Neural cell (in vitro differentiated cells): Measurements from ENCODE around the gene GNAL. TPM values are rescaled to one million over a fixed set of nuclear protein-coding genes. Genes with fewer than 3 reads are reported as not detected.

Experiments used
- H2AFZ ChIP-seq: fragments of 200-600, 300-800 bp; sonication (generic), shearing (Covaris generic); 2 replicates; pipeline ENCODE4 v1.6.0; 2014; ENCODE audit warnings: low read depth, mild to moderate bottlenecking, antibody characterized with exemption, low read length, moderate library complexity
- H3F3A ChIP-seq: fragments of 200-600 bp; shearing (Covaris generic); 2 replicates; pipeline ENCODE4 v1.6.1; 2016; ENCODE audit warnings: mild to moderate bottlenecking, moderate library complexity, mixed read lengths, antibody characterized with exemption, low read length; ENCODE audit not compliant: insufficient read depth, poor library complexity, severe bottlenecking
- H3K27ac ChIP-seq: fragments of 200-600, 300-800 bp; sonication (generic), shearing (Covaris generic); 2 replicates; pipeline ENCODE4 v1.5.1; 2014; ENCODE audit warnings: mild to moderate bottlenecking, low read length, moderate library complexity
- H3K27me3 ChIP-seq: fragments of 300-800, 200-600 bp; sonication (generic), shearing (Covaris generic); 2 replicates; pipeline ENCODE4 v1.6.0; 2014; ENCODE audit warnings: mild to moderate bottlenecking, low read depth, low read length, moderate library complexity; ENCODE audit not compliant: insufficient read depth
- H3K36me3 ChIP-seq: fragments of 300-800, 200-600 bp; sonication (generic), shearing (Covaris generic); 2 replicates; pipeline ENCODE4 v1.5.1; 2014; ENCODE audit warnings: mild to moderate bottlenecking, antibody characterized with exemption, low read length, moderate library complexity; ENCODE audit not compliant: insufficient read depth
- H3K4me2 ChIP-seq: fragments of 300-800, 200-600 bp; sonication (generic), shearing (Covaris generic); 2 replicates; pipeline ENCODE4 v1.6.0; 2014; ENCODE audit warnings: mild to moderate bottlenecking, low read length
- H3K4me3 ChIP-seq: fragments of 300-800, 200-600 bp; sonication (generic), shearing (Covaris generic); 2 replicates; pipeline ENCODE4 v1.5.1; 2014; ENCODE audit warnings: mild to moderate bottlenecking, low read length, moderate library complexity
- H3K79me2 ChIP-seq: fragments of 200-600 bp; shearing (Covaris generic); replicated peaks from 2 replicates; pipeline ENCODE4 v1.6.0; 2014; ENCODE audit warnings: mild to moderate bottlenecking, low read length, moderate library complexity; ENCODE audit not compliant: insufficient read depth
- H3K9ac ChIP-seq: fragments of 300-800, 200-600 bp; sonication (generic), shearing (Covaris generic); 2 replicates; pipeline ENCODE4 v1.6.1; 2016; ENCODE audit warnings: mild to moderate bottlenecking, low read length, mixed read lengths
- H3K9me2 ChIP-seq: fragments of 200-600 bp; shearing (Covaris generic); 2 replicates; pipeline ENCODE4 v1.6.1; 2016; ENCODE audit warnings: mild to moderate bottlenecking, low read length, mixed read lengths; ENCODE audit not compliant: insufficient read depth
- H3K9me3 ChIP-seq: fragments of 200-600, 300-800 bp; sonication (generic), shearing (Covaris generic); 2 replicates; pipeline ENCODE4 v1.6.1; 2016; ENCODE audit warnings: mild to moderate bottlenecking, mixed run types, low read length, moderate library complexity, mixed read lengths
- H4K20me1 ChIP-seq: fragments of 200-600 bp; shearing (Covaris generic); 2 replicates; pipeline ENCODE4 v1.6.1; 2016; ENCODE audit warnings: mild to moderate bottlenecking, mixed run types; ENCODE audit not compliant: insufficient read depth
- EP300 ChIP-seq: fragments of 450-650 bp; conservative IDR thresholded peaks from 2 replicates; pipeline ENCODE4 v1.6.1; 2014; ENCODE audit warnings: antibody characterized with exemption, mild to moderate bottlenecking, moderate library complexity; ENCODE audit not compliant: poor library complexity, severe bottlenecking
- EZH2 ChIP-seq: fragments of 200-600, 300-800 bp; shearing (Covaris generic), sonication (generic); IDR thresholded peaks from 2 replicates; pipeline ENCODE4 v1.6.1; 2014; ENCODE audit warnings: antibody characterized with exemption, low read length, borderline replicate concordance, mild to moderate bottlenecking; ENCODE audit not compliant: insufficient read depth, poor library complexity, severe bottlenecking
- MXI1 ChIP-seq: fragments of 450-650 bp; conservative IDR thresholded peaks from 2 replicates; pipeline ENCODE4 v1.6.1; 2014; ENCODE audit warnings: antibody characterized with exemption, mild to moderate bottlenecking; ENCODE audit not compliant: poor library complexity, severe bottlenecking
- POLR2AphosphoS5 ChIP-seq: IDR thresholded peaks from 2 replicates; pipeline ENCODE4 v1.6.1; 2012
- RAD21 ChIP-seq: fragments of 450-650 bp; conservative IDR thresholded peaks from 2 replicates; pipeline ENCODE4 v1.6.1; 2014; ENCODE audit warnings: antibody characterized with exemption, mild to moderate bottlenecking, moderate library complexity
- REST ChIP-seq: IDR thresholded peaks from 2 replicates; pipeline ENCODE4 v1.6.1; 2012; ENCODE audit warnings: borderline replicate concordance
- SMC3 ChIP-seq: fragments of 450-650 bp; conservative IDR thresholded peaks from 2 replicates; pipeline ENCODE4 v1.6.1; 2014; ENCODE audit warnings: antibody characterized with exemption, mild to moderate bottlenecking, moderate library complexity; ENCODE audit not compliant: poor library complexity
- TAF1 ChIP-seq: IDR thresholded peaks from 2 replicates; pipeline ENCODE4 v1.6.1; 2012; ENCODE audit warnings: low read depth
- polyA plus RNA-seq: library from polyadenylated mRNA; depleted of rRNA; stranded (reverse); fragments of >200 nt; gene quantifications from 2 replicates; pipeline ENCODE4 v1.2.3, GENCODE V29; 2014
- TF ChIP-seq, protein P1 (sequence below): fragments of 450-650 bp; IDR thresholded peaks from 2 replicates; pipeline ENCODE4 v1.5.1; 2014; ENCODE audit warnings: antibody characterized with exemption, mild to moderate bottlenecking, moderate library complexity; ENCODE audit not compliant: poor library complexity, severe bottlenecking

Gene GNAL
- polyA plus RNA-seq, 1 donor from 2014 or later, result 16.7 TPM

GRCh38 chr18:11800566-11801334 is 111.7 kb downstream of the GNAL start:
- H3K4me3 ChIP-seq, result no peak overlapping the region
- H3K9me3 ChIP-seq, result no peaks in the 10 kb centered on the region

GRCh38 chr18:11801573-11801972 is 112.5 kb downstream of the GNAL start:
- no peaks in the 10 kb centered on the region for H3F3A ChIP-seq
- no peak overlapping the region for H3K4me2 ChIP-seq
- H3K79me2 ChIP-seq, result no peaks in the 10 kb centered on the region
- H2AFZ ChIP-seq, result no peak overlapping the region
- H3K9me2 ChIP-seq, result no peaks in the 10 kb centered on the region
- no peaks in the 10 kb centered on the region for H4K20me1 ChIP-seq
- H3K9ac ChIP-seq, result no peak overlapping the region
- no peak overlapping the region for H3K4me3 ChIP-seq
- no peak overlapping the region for H3K27ac ChIP-seq
- H3K36me3 ChIP-seq, result no peaks in the 10 kb centered on the region
- no peaks in the 10 kb centered on the region for H3K27me3 ChIP-seq
- no peaks in the 10 kb centered on the region for H3K9me3 ChIP-seq
- TF ChIP-seq MXI1, result no peak
- TF ChIP-seq SMC3, result no peak
- TF ChIP-seq REST, result no peak
- no peak for TF ChIP-seq POLR2AphosphoS5
- TF ChIP-seq, protein P1, sequence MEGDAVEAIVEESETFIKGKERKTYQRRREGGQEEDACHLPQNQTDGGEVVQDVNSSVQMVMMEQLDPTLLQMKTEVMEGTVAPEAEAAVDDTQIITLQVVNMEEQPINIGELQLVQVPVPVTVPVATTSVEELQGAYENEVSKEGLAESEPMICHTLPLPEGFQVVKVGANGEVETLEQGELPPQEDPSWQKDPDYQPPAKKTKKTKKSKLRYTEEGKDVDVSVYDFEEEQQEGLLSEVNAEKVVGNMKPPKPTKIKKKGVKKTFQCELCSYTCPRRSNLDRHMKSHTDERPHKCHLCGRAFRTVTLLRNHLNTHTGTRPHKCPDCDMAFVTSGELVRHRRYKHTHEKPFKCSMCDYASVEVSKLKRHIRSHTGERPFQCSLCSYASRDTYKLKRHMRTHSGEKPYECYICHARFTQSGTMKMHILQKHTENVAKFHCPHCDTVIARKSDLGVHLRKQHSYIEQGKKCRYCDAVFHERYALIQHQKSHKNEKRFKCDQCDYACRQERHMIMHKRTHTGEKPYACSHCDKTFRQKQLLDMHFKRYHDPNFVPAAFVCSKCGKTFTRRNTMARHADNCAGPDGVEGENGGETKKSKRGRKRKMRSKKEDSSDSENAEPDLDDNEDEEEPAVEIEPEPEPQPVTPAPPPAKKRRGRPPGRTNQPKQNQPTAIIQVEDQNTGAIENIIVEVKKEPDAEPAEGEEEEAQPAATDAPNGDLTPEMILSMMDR, result no peak
- TF ChIP-seq EZH2, result no peak

More at GRCh38 chr18:11800566-11801334, 111.7 kb downstream of the GNAL start:
- TF ChIP-seq SMC3, result no peak
- no peak for TF ChIP-seq RAD21
- no peak for TF ChIP-seq TAF1
- no peak for TF ChIP-seq EP300
- no peak for TF ChIP-seq POLR2AphosphoS5
- TF ChIP-seq MXI1, result no peak
- no peak for TF ChIP-seq REST
- TF ChIP-seq, protein P1, result no peak
- TF ChIP-seq EZH2, result no peak
- Histone ChIP-seq H3K9me2 (no peaks in the 10 kb centered on the region), H3K9ac (no peak overlapping the region), H2AFZ (no peak overlapping the region), H3K4me2 (no peak overlapping the region), H3K27me3 (no peaks in the 10 kb centered on the region), H3K79me2 (no peaks in the 10 kb centered on the region), H3K36me3 (no peaks in the 10 kb centered on the region), H4K20me1 (no peaks in the 10 kb centered on the region), H3K27ac (no peak overlapping the region), H3F3A (no peaks in the 10 kb centered on the region)
